GM21390 (cell line): ENCODE data around the gene NANOGP8.
"Not testable (repeated sequence)": the region's sequence is repeated elsewhere in the genome, so short reads cannot be mapped to it uniquely, and the experiment has no call there.

Experiments
- ATAC-seq: cut with Tn5 transposase; IDR thresholded peaks from one replicate; pipeline ENCODE4 v1.9.1; 2021; ENCODE audit not compliant: unreplicated experiment

Gene NANOGP8

GRCh38 chr15:35095941-35096340, 10.8 kb upstream of the NANOGP8 start:
- ATAC-seq, result no peak

- no peak for ATAC-seq
These were observed 7.8 kb upstream of the NANOGP8 start for GRCh38 chr15:35092846-35093245.

- no peak for ATAC-seq
These were observed 7.2 kb upstream of the NANOGP8 start for GRCh38 chr15:35092311-35092710.

GRCh38 chr15:35090104-35090807, 5.2 kb upstream of the NANOGP8 start:
- no peak for ATAC-seq

- no peak for ATAC-seq
These were observed 4.5 kb upstream of the NANOGP8 start for GRCh38 chr15:35089551-35089950.

GRCh38 chr15:35088329-35088728, 3.2 kb upstream of the NANOGP8 start:
- ATAC-seq, result no peak

- no peak for ATAC-seq
These were observed 2.7 kb upstream of the NANOGP8 start for GRCh38 chr15:35087759-35088158.

- ATAC-seq, result not testable (repeated sequence)
These were observed 2.4 kb downstream of the NANOGP8 start for GRCh38 chr15:35082371-35083348.

- ATAC-seq, result not testable (repeated sequence)
These were observed 3.3 kb downstream of the NANOGP8 start for GRCh38 chr15:35081626-35082365.

- ATAC-seq, result no peak
These were observed 4.9 kb downstream of the NANOGP8 start for GRCh38 chr15:35080226-35080625.

GRCh38 chr15:35078221-35078915, 6.7 kb downstream of the NANOGP8 start:
- ATAC-seq, result no peak

GRCh38 chr15:35071106-35071505, 14.0 kb downstream of the NANOGP8 start:
- ATAC-seq, result no peak

GRCh38 chr15:35068846-35069475, 16.1 kb downstream of the NANOGP8 start:
- no peak for ATAC-seq

- no peak for ATAC-seq
These were observed 17.4 kb downstream of the NANOGP8 start for GRCh38 chr15:35067496-35068347.

- no peak for ATAC-seq
These were observed 19.0 kb downstream of the NANOGP8 start for GRCh38 chr15:35066094-35066493.

GRCh38 chr15:35064576-35065190, 20.4 kb downstream of the NANOGP8 start:
- no peak for ATAC-seq

- ATAC-seq, result no peak
These were observed 22.4 kb downstream of the NANOGP8 start for GRCh38 chr15:35062738-35063099.

- peak; percentile 56 for ATAC-seq
These were observed 23.0 kb downstream of the NANOGP8 start for GRCh38 chr15:35061825-35062737.
